Measurements from ENCODE around the gene RAX.
"Not testable (repeated sequence)": the region's sequence is repeated elsewhere in the genome, so short reads cannot be mapped to it uniquely, and the experiment has no call there.

RAX gene

DNA sequence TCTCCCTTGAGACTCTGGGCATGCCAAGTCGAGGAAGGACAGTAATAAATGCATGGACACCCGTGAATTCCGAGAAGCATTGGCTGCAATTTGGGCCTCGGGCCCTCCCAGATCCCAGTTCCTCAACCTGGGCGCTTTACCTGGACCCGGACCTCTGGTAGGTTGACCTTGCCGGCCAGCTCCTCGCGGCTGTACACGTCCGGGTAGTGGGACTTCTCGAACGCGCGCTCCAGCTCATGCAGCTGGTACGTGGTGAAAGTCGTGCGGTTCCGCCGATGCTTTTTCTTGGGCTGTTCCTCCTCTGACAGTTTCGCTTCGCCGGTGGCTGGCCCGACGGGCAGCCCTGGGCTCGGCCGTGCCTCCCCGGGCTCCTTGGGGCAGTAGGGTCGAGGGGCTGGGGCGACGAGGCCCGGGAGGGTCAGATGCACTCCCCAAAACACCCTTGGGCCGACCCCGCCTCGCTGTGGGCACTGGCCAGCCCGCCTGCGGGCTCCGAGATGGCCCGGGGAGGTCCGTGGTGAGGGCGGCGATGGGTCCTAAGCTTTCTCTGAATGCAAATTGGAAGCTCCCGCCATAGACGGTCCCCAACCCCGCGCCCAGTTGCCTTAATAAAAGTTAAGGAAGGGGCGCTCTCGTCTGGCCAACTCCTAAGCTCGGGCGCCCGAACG lies 899 bp downstream of the RAX start:
- FAIRE-seq: no peak

GRCh38 chr18:59271606-59272220 lies 1.5 kb downstream of the RAX start:
- FAIRE-seq: no peak

GRCh38 chr18:59270689-59271257 lies 2.5 kb downstream of the RAX start:
- FAIRE-seq: no peak

DNA sequence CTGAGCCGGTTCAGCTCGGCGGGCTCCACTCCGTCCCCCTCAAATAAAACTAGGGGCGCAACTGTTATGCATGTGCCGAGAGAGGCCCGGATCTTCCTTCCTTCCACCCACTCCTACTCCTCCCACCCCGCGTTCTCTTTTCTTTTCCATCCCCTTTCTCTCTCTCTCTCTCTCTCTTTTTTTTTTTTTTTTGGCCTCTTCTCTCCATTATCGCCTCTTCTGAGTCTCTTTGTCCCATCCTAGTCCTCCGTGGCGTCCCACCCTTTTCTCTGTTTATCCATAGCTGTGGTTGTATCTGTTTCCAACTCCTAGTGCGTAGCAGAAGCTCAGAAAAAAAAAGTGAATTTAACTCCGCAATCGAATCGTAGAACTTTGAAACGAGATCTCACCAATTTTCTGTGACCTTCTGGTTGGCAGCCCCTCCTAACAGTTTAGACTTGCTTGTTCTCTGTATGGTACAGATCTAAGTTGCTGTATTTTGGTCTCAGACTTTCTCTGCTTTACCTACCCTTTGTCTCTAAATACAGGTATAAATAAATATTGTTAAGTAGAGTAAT lies 3.6 kb downstream of the RAX start:
- no peak for FAIRE-seq

- no peak for FAIRE-seq
Observed at GRCh38 chr18:59268721-59269562, 4.3 kb downstream of the RAX start.

DNA sequence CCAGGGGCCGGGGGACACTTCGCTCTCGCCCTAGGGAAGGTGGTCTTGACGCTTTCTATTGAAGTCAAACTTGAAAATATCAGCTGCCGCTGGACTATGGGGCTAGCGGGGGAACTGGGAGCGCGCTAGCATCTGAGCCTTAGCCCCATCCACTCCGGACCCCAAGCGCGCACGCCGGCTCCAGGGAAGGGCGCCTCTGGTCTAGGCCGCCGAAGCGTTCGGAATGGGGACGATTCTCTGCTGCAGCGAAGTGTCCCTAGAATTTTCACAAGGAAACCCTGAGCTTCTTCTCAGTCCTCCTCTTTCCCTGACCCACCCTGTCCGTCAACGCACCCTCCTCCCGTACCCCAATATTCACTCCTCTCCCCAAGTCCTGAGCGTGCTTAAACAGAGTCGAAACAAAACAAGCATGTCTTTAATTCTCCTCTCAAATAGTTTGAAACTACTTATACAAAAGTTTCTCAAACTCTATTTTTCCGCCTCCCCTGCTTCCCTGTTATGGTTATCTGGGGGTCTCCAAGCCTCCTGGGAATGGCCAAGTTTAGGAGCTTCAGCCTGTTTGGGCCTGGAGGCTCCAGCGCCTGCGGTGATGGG lies 5.0 kb downstream of the RAX start:
- no peak for FAIRE-seq

DNA sequence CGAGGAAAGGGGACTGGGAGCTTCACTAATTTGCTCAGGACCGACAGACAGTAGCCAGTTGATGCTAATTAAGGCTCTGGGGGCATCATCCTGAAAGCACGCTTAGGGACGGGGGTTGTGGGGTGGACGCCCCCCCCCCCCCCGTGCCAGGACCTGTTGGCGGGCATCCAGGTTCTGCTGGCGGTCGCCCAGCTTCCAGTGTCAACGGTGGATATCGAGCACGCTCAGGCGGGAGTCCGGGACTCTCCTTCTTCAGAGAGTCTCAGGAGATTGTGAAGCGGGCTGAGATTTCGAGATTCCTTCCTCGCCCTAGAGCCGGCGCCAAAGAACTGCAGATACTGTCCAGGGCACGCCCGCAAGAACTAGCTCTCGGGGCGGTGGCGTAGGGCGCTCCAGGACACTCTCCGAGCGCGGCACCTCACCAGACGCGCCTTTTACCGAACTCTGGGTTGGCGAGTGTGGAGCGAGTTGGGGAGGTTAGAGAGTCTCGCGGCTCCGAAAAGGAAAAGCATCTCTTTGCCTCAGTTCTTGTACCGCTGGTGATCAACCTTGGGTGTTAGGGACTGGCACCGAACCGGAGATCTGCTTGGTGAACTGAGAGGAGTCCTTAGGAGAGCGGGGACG lies 5.6 kb downstream of the RAX start:
- no peak for FAIRE-seq

- FAIRE-seq: no peak
Observed at GRCh38 chr18:59266886-59267502, 6.3 kb downstream of the RAX start.

- FAIRE-seq: no peak
Observed at GRCh38 chr18:59266459-59266858, 6.8 kb downstream of the RAX start.

- FAIRE-seq: no peak
Observed at GRCh38 chr18:59265974-59266369, 7.3 kb downstream of the RAX start.

DNA sequence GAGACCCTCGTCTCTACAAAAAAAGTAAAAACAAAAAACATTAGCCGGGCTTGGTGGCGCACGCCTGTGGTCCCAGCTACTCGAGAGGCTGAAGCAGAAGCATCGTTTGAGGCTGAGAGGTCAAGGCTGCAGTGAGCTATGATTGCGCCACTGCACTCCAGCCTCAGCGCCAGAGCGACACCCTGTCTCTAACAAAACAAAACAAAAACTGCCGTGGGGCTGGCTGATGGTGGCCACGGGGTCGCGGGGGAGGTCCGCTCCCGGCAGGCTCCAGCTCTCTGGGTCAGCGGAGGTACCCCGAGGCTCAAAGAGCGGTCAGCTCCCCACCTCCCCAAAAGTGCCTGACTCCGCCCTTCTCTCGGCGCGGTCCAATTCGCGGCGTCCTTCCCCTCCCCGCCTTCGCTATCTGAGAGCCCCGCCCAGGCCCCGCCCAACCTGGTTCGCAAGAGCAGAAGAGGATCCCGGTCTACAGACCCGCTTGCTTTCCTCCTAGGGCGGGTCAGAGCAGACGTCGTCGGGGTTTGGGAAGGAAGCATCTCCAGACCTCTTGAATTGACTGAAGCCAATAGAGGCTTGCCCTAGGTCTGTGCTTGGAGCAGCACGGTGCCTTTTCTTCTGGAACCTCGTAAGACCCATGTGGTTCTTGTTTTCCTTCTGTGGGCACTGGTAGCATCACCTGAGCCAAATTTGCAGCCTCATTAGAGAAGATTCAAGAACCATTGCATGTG lies 7.8 kb downstream of the RAX start:
- FAIRE-seq: no peak

DNA sequence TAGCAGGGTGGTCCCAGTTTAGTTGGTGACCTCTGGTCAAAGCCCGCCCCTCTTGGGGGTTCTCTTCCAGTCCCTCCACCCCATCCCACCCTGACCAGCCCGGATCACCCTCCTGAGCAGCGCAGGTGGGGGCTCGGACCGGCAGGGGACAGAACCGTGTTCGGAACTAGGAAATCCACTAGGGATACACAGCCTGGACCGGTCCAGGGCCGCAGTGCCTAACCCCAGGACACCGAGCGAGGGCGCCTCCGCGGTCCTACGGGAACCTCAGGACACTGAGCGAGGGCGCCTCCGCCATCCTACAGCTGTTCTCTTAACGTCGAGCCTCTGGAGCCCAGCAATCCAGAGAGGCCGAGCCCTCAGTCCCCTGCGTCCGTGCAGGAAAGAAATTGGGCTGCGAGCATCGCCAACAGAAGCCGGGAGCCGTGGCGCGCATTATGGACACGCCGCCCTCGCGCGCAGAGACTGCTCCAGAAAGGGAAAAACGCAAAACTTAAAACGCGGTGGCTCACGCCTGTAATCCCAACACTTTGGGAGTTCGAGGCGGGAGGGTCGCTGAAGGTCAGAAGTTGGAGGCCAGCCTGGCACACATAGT lies 8.5 kb downstream of the RAX start:
- FAIRE-seq: no peak

DNA sequence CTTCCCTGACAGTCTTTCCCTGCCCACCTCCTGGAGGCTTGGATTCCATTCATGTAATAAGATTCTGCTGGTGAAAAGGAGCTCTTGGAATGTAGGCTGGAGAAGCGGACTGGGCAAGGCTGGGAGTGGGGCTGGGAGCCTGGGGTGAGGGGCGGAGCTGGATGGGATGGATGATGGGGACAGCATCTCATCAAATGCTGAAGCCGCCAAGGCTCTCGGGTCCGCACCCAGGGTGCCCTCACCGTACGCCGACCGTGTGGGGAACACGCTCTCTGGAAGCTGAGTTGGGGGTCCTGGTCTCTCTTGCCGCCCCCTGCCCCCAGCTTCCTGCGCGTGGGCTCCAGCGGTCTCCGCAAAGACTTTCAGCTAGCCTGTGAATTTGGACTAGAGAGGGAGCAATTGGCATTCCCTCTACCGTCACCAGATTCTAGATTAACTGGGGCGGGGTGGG lies 9.1 kb downstream of the RAX start:
- no peak for FAIRE-seq

DNA sequence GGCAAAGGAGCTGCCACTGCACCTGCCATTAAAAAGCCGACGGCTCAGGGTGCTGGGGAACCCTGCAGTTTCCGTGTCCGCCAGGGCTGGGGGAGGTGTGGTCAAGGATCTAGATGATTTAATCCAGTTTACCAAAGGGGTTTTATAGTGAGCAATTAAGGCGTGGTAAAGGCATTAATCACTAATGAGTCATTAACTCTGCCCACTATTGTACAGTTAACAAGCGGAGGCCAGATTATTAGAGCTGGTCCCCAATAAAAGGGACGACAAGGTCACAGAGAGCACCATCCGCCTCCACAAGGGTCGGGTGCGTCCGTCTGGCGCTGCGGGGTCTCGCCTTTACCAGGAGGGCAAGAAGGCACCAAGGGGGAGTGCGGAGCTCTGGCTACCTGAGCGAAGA lies 9.6 kb downstream of the RAX start:
- FAIRE-seq: no peak

DNA sequence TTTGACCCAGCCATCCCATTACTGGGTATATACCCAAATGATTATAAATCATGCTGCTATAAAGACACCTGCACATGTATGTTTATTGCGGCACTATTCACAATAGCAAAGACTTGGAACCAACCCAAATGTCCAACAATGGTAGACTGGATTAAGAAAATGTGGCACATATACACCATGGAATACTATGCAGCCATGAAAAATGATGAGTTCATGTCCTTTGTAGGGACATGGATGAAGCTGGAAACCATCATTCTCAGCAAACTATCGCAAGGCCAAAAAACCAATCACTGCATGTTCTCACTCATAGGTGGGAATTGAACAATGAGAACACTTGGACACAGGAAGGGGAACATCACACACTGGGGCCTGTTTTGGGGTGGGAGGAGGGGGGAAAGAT lies 11.0 kb downstream of the RAX start:
- not testable (repeated sequence) for FAIRE-seq

GRCh38 chr18:59261842-59262241 lies 11.4 kb downstream of the RAX start:
- FAIRE-seq: not testable (repeated sequence)

- FAIRE-seq: not testable (repeated sequence)
Observed at GRCh38 chr18:59255491-59255890, 17.8 kb downstream of the RAX start.

GRCh38 chr18:59249199-59249774 lies 24.0 kb downstream of the RAX start:
- no peak for FAIRE-seq

DNA sequence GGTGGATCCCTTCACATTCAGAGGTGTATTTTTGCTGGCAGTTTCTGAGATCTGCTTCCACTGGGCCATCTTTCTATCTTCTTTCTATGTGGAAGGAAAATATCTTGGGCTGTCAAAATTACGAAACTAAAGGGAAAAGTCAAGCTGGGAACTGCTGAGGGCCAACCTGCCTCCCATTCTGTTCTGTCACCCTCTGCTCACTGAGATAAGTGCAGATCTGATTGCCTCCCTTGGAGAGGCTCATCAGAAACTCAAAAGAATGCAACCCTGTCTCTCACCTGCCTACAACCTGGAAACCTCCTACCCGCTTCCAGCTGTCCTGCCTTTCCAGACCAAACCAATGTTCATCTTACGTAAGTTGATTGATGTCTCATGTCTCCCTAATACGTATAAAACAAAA lies 26.5 kb downstream of the RAX start:
- no peak for FAIRE-seq

DNA sequence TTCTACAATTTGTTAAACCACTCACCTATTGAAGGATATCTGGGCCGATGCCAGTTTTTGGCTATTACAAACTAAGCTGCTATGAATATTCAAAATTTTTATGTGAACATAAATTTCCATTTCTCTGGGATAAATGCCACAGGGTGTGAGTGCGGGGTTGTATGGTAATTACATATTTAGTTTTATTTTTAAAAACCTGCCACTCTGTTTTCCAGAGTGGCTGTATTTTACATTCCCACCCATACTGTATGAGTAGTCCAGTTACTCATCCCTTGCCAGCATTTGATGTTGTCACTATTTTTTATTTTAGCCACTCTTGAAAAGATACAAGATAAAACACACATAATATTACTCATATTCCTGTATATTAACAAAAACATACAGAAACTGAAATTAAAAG lies 30.3 kb downstream of the RAX start:
- no peak for FAIRE-seq
